ENCODE results near the gene EVI5. TPM values are rescaled to one million over a fixed set of nuclear protein-coding genes. Genes with fewer than 3 reads are reported as not detected.

Gene EVI5
- total RNA-seq, 4 donors from 2014 or later, result 24.9 to 47.8 (median 28.5) TPM

DNA sequence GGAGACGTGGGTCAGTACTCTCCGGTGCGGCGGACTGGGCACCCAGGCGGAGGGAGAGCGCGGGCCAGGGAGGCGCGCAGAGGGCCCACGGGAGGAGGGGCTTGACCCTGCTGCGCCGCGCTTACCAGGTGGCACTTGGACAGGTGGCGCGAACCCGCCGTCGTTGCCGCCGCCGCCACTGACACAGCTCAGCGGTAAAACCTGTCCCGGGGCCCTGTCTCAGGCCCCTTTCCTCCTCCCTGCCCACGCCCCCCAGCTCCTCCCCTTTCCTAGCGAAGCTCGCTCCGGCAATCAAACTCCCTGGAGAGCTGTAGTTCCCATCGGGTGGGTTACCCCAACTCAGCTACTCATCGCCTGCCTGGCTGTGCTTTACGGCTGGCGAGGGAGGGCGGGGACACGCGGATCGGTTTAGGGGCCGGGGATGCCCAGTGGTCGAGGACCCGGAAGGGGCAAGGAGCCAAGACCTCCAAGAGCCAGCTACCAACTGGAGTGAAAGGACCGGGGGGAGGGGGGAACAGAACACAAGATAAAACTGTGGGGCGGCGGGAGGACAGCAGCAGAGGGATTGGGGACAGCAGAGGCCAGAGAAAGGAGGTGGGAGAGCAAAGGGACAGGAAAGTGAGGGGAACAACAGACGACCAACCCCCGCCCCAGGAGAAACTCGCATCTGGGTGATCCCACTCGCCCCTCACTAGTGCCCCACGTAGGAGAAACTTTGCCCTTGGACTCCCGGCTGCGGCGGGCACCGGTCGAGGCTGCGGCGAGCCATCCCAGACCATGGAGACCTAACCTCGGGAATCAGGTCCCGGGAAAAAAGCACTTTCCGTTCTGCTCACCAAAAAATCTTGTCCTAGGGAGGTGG, 301.1 kb downstream of the EVI5 start:
- TF ChIP-seq CTCF (IDR thresholded peaks at IDR 0.05; ENCODE audit: low read depth), result no peak

DNA sequence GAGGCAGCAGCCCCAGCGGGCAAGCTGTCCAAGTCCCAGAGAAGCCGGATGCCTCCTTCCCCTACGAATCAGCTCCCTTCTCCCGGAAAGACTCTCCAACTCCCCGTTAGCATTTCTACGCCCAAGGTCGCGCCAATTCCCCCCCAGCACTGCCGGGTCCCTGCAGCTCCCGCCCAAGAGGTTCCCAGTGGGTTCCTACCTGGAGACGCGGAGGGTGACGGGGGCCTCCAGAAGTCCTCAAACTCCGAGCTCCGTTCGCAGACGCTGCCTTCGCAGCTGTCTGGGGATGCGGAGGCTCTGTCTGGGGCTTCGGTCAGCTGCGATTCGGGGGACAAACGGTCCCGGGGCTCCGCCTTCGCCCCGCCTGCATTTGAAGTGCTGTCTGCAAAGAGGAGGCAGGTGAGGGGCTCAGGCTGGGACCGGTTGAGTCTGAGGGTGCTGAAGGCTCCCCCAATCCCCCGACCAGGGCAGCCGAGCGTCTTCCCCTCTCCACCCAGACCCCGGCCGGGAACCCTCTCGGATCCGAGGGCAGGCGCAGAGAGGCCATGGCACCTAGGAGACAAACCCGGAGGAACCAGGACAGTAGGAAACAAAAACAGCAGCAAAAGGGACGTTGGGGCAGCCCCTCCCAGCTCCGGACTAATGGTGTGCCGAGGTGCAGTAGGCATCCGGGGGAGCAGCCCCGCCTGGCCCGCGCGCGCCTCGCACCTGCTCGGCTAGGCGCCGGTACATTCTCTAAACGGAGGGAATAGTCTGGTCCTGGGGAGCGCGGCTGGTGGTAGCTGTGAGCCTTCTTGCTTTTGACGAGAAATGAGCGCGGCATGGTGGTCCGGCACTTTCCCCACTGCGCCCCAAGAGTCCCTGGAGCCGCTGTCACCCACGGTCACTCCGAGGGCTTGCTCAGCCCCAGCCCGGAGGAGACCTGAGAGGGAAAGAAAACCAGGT, 302.0 kb downstream of the EVI5 start:
- no peak for TF ChIP-seq CTCF (IDR thresholded peaks at IDR 0.05; ENCODE audit: low read depth)

GRCh38 chr1:92481971-92482664, 302.8 kb downstream of the EVI5 start:
- no peak for TF ChIP-seq CTCF (IDR thresholded peaks at IDR 0.05; ENCODE audit: low read depth)

DNA sequence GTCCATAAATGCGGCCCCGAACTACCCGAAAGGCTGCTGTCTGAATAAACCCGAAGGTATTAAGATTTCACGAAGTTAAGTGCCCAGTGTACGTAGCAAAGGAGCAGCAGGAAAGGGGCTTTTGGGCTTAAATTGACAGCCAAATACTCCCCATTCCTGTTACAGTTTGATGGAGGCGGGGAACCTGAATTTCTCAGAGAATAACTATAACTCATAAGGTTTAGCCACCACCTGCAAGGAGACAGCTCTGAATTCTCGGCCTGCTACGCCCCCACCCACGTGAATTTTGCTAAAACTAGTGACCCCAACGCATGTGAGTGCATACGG, 303.3 kb downstream of the EVI5 start:
- TF ChIP-seq CTCF (IDR thresholded peaks at IDR 0.05; ENCODE audit: low read depth), result no peak

- no peak for TF ChIP-seq CTCF (IDR thresholded peaks at IDR 0.05; ENCODE audit: low read depth)
Observed at GRCh38 chr1:92480813-92481598, 303.9 kb downstream of the EVI5 start.

GRCh38 chr1:92480200-92480812, 304.6 kb downstream of the EVI5 start:
- TF ChIP-seq CTCF (IDR thresholded peaks at IDR 0.05; ENCODE audit: low read depth), result no peak

Measured in subcutaneous adipose tissue (tissue), 4 donors.